ENCODE results near the gene ZYG11B. TPM values are rescaled to one million over a fixed set of nuclear protein-coding genes. Genes with fewer than 3 reads are reported as not detected.
"Not testable (repeated sequence)": the region's sequence is repeated elsewhere in the genome, so short reads cannot be mapped to it uniquely, and the experiment has no call there.

The ZYG11B gene
- total and polyA plus RNA-seq, 8 donors, result 3.5 to 56.9 (median 15.7) TPM

DNA sequence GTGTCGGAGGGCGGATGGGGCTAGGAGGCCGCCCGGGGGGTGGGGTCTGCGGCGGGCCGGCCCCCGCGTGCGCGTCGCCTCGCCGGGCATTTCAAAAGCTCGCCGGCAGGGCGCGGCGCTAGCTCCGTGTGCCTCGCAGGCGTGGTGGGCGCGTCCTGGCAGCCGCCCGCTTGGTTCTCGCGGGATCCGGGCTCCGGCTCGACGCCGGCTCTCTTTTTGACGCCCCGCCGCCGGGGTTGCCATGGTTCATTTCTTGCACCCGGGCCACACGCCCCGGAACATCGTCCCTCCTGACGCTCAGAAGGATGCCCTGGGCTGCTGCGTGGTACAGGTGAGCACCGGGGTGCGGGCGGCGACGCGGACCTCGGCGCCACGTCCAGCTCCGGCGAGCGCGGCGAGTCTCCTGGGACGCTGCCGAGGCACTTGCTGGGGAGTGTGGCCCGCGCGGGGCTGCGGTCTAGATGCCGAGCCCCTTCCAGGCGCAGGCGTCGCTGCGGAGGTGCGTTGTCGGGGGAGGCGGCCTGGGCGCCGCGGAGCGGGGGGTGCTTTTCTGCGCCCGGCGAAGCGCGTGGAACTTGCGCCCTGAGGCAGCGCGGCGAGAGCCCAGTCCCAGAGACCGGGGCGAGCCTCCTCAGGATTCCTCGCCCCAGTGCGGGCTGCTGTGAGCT is 116.5 kb downstream of the ZYG11B start, which contains the start of gene ZYG11A:
Gene ZYG11A, plus strand, starts transcription at position 118 of the 668 bp plus-strand sequence. Its CDS starts 124 bp downstream, at position 242.
- H3K4me3 ChIP-seq, result peak within 1 kb of the TSS; percentile 45 to 60 (median 50)
- no peak within 1 kb of the TSS for H3K27ac ChIP-seq
- no peaks in the 10 kb centered on the region for H3K9me3 ChIP-seq
- H3K4me1 ChIP-seq, result peaks cover 13 to 18% (median 17%) of the 10 kb centered on the region in 4 donors
- no peak for TF ChIP-seq POLR2A (IDR thresholded peaks at IDR 0.05)
- TF ChIP-seq, protein P1, sequence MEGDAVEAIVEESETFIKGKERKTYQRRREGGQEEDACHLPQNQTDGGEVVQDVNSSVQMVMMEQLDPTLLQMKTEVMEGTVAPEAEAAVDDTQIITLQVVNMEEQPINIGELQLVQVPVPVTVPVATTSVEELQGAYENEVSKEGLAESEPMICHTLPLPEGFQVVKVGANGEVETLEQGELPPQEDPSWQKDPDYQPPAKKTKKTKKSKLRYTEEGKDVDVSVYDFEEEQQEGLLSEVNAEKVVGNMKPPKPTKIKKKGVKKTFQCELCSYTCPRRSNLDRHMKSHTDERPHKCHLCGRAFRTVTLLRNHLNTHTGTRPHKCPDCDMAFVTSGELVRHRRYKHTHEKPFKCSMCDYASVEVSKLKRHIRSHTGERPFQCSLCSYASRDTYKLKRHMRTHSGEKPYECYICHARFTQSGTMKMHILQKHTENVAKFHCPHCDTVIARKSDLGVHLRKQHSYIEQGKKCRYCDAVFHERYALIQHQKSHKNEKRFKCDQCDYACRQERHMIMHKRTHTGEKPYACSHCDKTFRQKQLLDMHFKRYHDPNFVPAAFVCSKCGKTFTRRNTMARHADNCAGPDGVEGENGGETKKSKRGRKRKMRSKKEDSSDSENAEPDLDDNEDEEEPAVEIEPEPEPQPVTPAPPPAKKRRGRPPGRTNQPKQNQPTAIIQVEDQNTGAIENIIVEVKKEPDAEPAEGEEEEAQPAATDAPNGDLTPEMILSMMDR (IDR thresholded peaks at IDR 0.05), result peak in 3 of 7 experiments; percentile 3 to 23 (median 13)
- WGBS, 5 donors, result 1 to 8% (median 5%) methylated on average over 26 to 88 of the region's 88 CpGs
- H3K27me3 ChIP-seq, result peaks cover 0 to 75% (median 19%) of the 10 kb centered on the region in 3 donors
- H3K36me3 ChIP-seq, result no peaks in the 10 kb centered on the region
- peak; percentile 59 to 93 for DNase-seq
- intact Hi-C loops (cut with DNase I; ENCODE audit: low total_unique reads), result no loop called here

- DNase-seq; H3K36me3 ChIP-seq; H3K4me3 ChIP-seq; H3K9me3 ChIP-seq; intact Hi-C loops (cut with DNase I; ENCODE audit: low total_unique reads); H3K27ac ChIP-seq: not testable (repeated sequence)
- 77 to 94% (median 84%) methylated on average over 6 of the region's 6 CpGs for WGBS, 5 donors
- peaks cover 13 to 18% (median 17%) of the 10 kb centered on the region in 4 donors for H3K4me1 ChIP-seq
- peaks cover 0 to 69% (median 19%) of the 10 kb centered on the region in 3 donors for H3K27me3 ChIP-seq
Observed at GRCh38 chr1:52845119-52845518, 118.9 kb downstream of the ZYG11B start.

DNA sequence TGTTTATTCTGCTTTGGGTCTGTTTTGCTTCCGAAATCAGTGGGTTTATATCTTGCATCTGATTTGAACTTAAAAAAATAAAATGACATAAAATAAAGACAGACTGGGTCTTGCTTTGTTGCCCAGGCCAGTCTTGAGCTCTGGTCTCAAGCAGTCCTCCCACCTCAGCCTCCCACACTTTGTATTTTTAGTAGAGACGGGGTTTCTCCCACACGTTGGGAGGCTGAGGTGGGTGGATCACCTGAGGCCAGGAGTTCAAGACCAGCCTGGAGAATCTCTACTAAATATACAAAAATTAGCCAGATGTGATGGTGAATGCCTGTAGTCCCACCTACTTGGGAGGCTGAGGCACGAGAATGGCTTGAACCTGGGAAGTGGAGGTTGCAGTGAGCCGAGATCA is 122.2 kb downstream of the ZYG11B start:
- no peaks in the 10 kb centered on the region for H3K9me3 ChIP-seq
- peaks cover 0 to 52% (median 9%) of the 10 kb centered on the region in 3 donors for H3K27me3 ChIP-seq
- no peak overlapping the region for H3K27ac ChIP-seq
- H3K4me3 ChIP-seq, result no peak overlapping the region
- H3K36me3 ChIP-seq, result no peaks in the 10 kb centered on the region
- intact Hi-C loops (cut with DNase I; ENCODE audit: low total_unique reads), result no loop called here
- peaks cover 0 to 7% (median 2%) of the 10 kb centered on the region in 4 donors for H3K4me1 ChIP-seq
- WGBS, 5 donors, result 84 to 88% (median 84%) methylated on average over 5 of the region's 5 CpGs
- no peak for DNase-seq
- TF ChIP-seq POLR2AphosphoS5 (IDR thresholded peaks at IDR 0.05) (no peak), POLR2A (IDR thresholded peaks at IDR 0.05) (no peak), EP300 (IDR thresholded peaks at IDR 0.05) (no peak)
- TF ChIP-seq, protein P1 (IDR thresholded peaks at IDR 0.05), result no peak

DNA sequence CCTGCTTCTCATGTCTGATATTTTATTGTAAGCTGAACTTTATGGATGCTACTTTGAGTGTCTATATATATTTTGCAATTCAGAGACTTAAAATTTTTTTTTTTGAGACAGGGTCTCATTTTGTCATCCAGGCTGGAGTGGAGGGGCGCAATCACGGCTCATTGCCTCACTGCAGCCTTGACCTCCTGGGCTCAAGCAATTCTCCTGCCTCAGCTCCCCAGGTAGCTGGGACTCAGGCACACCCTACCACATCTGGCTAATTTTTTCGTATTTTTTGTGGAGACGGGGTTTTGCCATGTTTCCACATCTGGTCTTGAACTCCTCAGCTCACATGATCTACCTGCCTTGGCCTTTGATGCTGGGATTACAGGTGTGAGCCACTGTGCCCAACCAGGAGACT is 124.7 kb downstream of the ZYG11B start:
- no peaks in the 10 kb centered on the region for H3K9me3 ChIP-seq
- H3K27me3 ChIP-seq, result peaks cover 0 to 27% (median 0%) of the 10 kb centered on the region in 3 donors
- TF ChIP-seq, protein P1 (IDR thresholded peaks at IDR 0.05), result no peak
- TF ChIP-seq EP300 (IDR thresholded peaks at IDR 0.05) (no peak), POLR2A (IDR thresholded peaks at IDR 0.05) (no peak), POLR2AphosphoS5 (IDR thresholded peaks at IDR 0.05) (no peak)
- no peak overlapping the region for H3K4me3 ChIP-seq
- no peak overlapping the region for H3K27ac ChIP-seq
- 92 to 96% (median 94%) methylated on average over 4 of the region's 4 CpGs for WGBS, 5 donors
- no peaks in the 10 kb centered on the region for H3K4me1 ChIP-seq
- no peaks in the 10 kb centered on the region for H3K36me3 ChIP-seq
- intact Hi-C loops (cut with DNase I; ENCODE audit: low total_unique reads), result no loop called here
- DNase-seq, result no peak

- intact Hi-C loops (cut with DNase I; ENCODE audit: low total_unique reads), result no loop called here
- Histone ChIP-seq H3K27me3 (peaks cover 0 to 12% (median 0%) of the 10 kb centered on the region in 3 donors), H3K27ac (no peak overlapping the region), H3K9me3 (no peaks in the 10 kb centered on the region), H3K36me3 (no peaks in the 10 kb centered on the region), H3K4me3 (no peak overlapping the region), H3K4me1 (no peaks in the 10 kb centered on the region)
- no peak for DNase-seq
- 56 to 79% (median 61%) methylated on average over 2 of the region's 2 CpGs for WGBS, 5 donors
- TF ChIP-seq, protein P1 (IDR thresholded peaks at IDR 0.05), result no peak
- no peak for TF ChIP-seq POLR2A (IDR thresholded peaks at IDR 0.05)
- no peak for TF ChIP-seq EP300 (IDR thresholded peaks at IDR 0.05)
Observed at GRCh38 chr1:52852854-52853253, 126.6 kb downstream of the ZYG11B start.
